Stomach (tissue), 9 donors: Measurements from ENCODE around the gene THSD4. TPM values are rescaled to one million over a fixed set of nuclear protein-coding genes. Genes with fewer than 3 reads are reported as not detected.

Experiments
- DNase-seq, 2 donors: peaks; one replicate each; pipeline versions ENCODE4 v3.0.0 to v3.0.0-alpha.2; 2013 to 2019
- H3K27ac ChIP-seq, 5 donors: fragments of 200-600 bp in 4 of 5; sonication (generic) in 4 of 5; one replicate each; pipeline ENCODE4 v1.5.1; 2013 to 2019; ENCODE audit warnings: mild to moderate bottlenecking in 1 of 5, moderate library complexity in 1 of 5
- H3K27me3 ChIP-seq, 3 donors: fragments of 200-600 bp; sonication (generic); one replicate each; pipeline ENCODE4 v1.5.1; 2017 to 2019; ENCODE audit warnings: mixed run types in 1 of 3
- H3K36me3 ChIP-seq, 4 donors: fragments of 200-600 bp; sonication (generic); 1 replicate in 3 of 4; 2 replicates in 1 of 4; pipeline ENCODE4 v1.5.1; 2016 to 2019
- H3K4me1 ChIP-seq, 4 donors: fragments of 200-600 bp; sonication (generic); one replicate each; pipeline ENCODE4 v1.5.1; 2016 to 2019
- H3K4me3 ChIP-seq, 4 donors: fragments of 200-600 bp; sonication (generic) in 3 of 4; one replicate each; pipeline ENCODE4 v1.5.1; 2016 to 2019; ENCODE audit warnings: mild to moderate bottlenecking in 1 of 4
- H3K9me3 ChIP-seq, 4 donors: fragments of 200-600 bp; sonication (generic); one replicate each; pipeline ENCODE4 v1.5.1; 2016 to 2019
- CTCF ChIP-seq, 7 experiments: fragments of 450-650 bp in 4 of 7; fragments of 200-600 bp in 3 of 7; sonication (generic) in 3 of 7; IDR thresholded peaks; one replicate each; pipeline ENCODE4 v1.5.1; 2016 to 2019; ENCODE audit warnings: antibody characterized with exemption in 7 of 7, control low read depth in 2 of 7, mild to moderate bottlenecking in 1 of 7
- EP300 ChIP-seq: sonication (generic); formaldehyde crosslinking; IDR thresholded peaks from one replicate; pipeline ENCODE4 v1.6.1; 2017; ENCODE audit warnings: antibody characterized with exemption
- POLR2A ChIP-seq, 4 donors: fragments of 450-650 bp; IDR thresholded peaks; one replicate each; pipeline ENCODE4 v1.6.1; 2016; ENCODE audit warnings: antibody characterized with exemption in 4 of 4, control low read depth in 2 of 4, mild to moderate bottlenecking in 1 of 4, moderate library complexity in 1 of 4
- POLR2AphosphoS5 ChIP-seq, 3 donors: sonication (generic); formaldehyde crosslinking; IDR thresholded peaks; one replicate each; pipeline ENCODE4 v1.6.1; 2016; ENCODE audit warnings: antibody characterized with exemption in 3 of 3
- WGBS, 5 donors: extraction: QIAGEN DNeasy Blood & Tissue Kit in 3 of 5; methylation state at CpG; one replicate each; pipeline versions ENCODE4 v1.1.5 to v1.1.7; 2013 to 2018; 5-methylcytosine and 5-hydroxymethylcytosine counted together
- intact Hi-C: fragments of 100-400 bp; cut with DNase I; formaldehyde crosslinking; loops from one replicate; pipeline ENCODE4 v1.15.1; 2023; ENCODE audit warnings: low total_unique reads
- polyA plus RNA-seq, 3 donors: library from polyadenylated mRNA; stranded (reverse); fragments of 200-250 nt; gene quantifications; one replicate each; pipeline ENCODE4 v1.2.3, GENCODE V29; 2013
- total RNA-seq, 5 donors: library from RNA; depleted of rRNA; stranded (reverse); fragments of >200 nt; gene quantifications; one replicate each; pipeline versions ENCODE4 v1.1.0 to v1.2.3, GENCODE V29; 2014 to 2016
- donor health status: healthy with polysubstance abuse.
- donor health status: Bipolar disorder and iron deficiency.
- donor health status: healthy.

THSD4 gene
- total and polyA plus RNA-seq, 8 donors, result 1.8 to 79.4 (median 22.0) TPM

GRCh38 chr15:71780115-71780976 lies 665.1 kb downstream of the THSD4 start:
- H3K4me3 ChIP-seq, result no peak overlapping the region
- 22 to 38% (median 30%) methylated on average over 13 of the region's 13 CpGs for WGBS, 5 donors
- intact Hi-C loops, result no loop called here
- peak in 1 of 2 donors; percentile 76 for DNase-seq
- H3K27ac ChIP-seq, result no peak overlapping the region
- peaks cover 0 to 20% (median 8%) of the 10 kb centered on the region in 4 donors for H3K36me3 ChIP-seq
- peak in 4 of 7 experiments; percentile 29 to 66 (median 58) for TF ChIP-seq CTCF (IDR thresholded peaks at IDR 0.05)
- no peak for TF ChIP-seq POLR2A (IDR thresholded peaks at IDR 0.05)
- TF ChIP-seq POLR2AphosphoS5 (IDR thresholded peaks at IDR 0.05), result no peak
- peaks cover 0 to 9% (median 4%) of the 10 kb centered on the region in 4 donors for H3K4me1 ChIP-seq
- H3K9me3 ChIP-seq, result no peaks in the 10 kb centered on the region
- no peaks in the 10 kb centered on the region for H3K27me3 ChIP-seq

- H3K27me3 ChIP-seq, result no peaks in the 10 kb centered on the region
- peaks cover 0 to 9% (median 4%) of the 10 kb centered on the region in 4 donors for H3K4me1 ChIP-seq
- no peak for DNase-seq
- no peak overlapping the region for H3K27ac ChIP-seq
- no peak overlapping the region for H3K4me3 ChIP-seq
- no peaks in the 10 kb centered on the region for H3K9me3 ChIP-seq
- TF ChIP-seq CTCF (IDR thresholded peaks at IDR 0.05) (no peak), EP300 (no peak), POLR2AphosphoS5 (IDR thresholded peaks at IDR 0.05) (no peak), POLR2A (IDR thresholded peaks at IDR 0.05) (no peak)
- 79 to 87% (median 82%) methylated on average over 9 of the region's 9 CpGs for WGBS, 5 donors
- peaks cover 0 to 20% (median 8%) of the 10 kb centered on the region in 4 donors for H3K36me3 ChIP-seq
- intact Hi-C loops, result no loop called here
Measured at GRCh38 chr15:71781179-71781964, 666.1 kb downstream of the THSD4 start.

- peaks cover 0 to 9% (median 4%) of the 10 kb centered on the region in 4 donors for H3K4me1 ChIP-seq
- WGBS, 5 donors, result 80 to 95% (median 83%) methylated on average over 8 of the region's 8 CpGs
- TF ChIP-seq POLR2AphosphoS5 (IDR thresholded peaks at IDR 0.05), result no peak
- TF ChIP-seq EP300, result no peak
- TF ChIP-seq CTCF (IDR thresholded peaks at IDR 0.05), result no peak
- TF ChIP-seq POLR2A (IDR thresholded peaks at IDR 0.05), result no peak
- no peaks in the 10 kb centered on the region for H3K27me3 ChIP-seq
- no peak overlapping the region for H3K4me3 ChIP-seq
- intact Hi-C loops, result no loop called here
- H3K27ac ChIP-seq, result no peak overlapping the region
- no peak for DNase-seq
- H3K36me3 ChIP-seq, result peaks cover 0 to 14% (median 8%) of the 10 kb centered on the region in 4 donors
- no peaks in the 10 kb centered on the region for H3K9me3 ChIP-seq
Measured at GRCh38 chr15:71781965-71782265, 666.6 kb downstream of the THSD4 start.

- H3K4me1 ChIP-seq, result peaks cover 0 to 9% (median 4%) of the 10 kb centered on the region in 4 donors
- DNase-seq, result peak in 1 of 2 donors; percentile 44
- no peak overlapping the region for H3K27ac ChIP-seq
- no peak overlapping the region for H3K4me3 ChIP-seq
- TF ChIP-seq POLR2A (IDR thresholded peaks at IDR 0.05) (no peak), EP300 (no peak), CTCF (IDR thresholded peaks at IDR 0.05) (no peak), POLR2AphosphoS5 (IDR thresholded peaks at IDR 0.05) (no peak)
- no peaks in the 10 kb centered on the region for H3K9me3 ChIP-seq
- 50 to 75% (median 61%) methylated on average over 10 of the region's 10 CpGs for WGBS, 5 donors
- intact Hi-C loops, result no loop called here
- H3K36me3 ChIP-seq, result peaks cover 0 to 7% (median 2%) of the 10 kb centered on the region in 4 donors
- H3K27me3 ChIP-seq, result no peaks in the 10 kb centered on the region
Measured at GRCh38 chr15:71782422-71783165, 667.3 kb downstream of the THSD4 start.
